GM21723 (cell line): ENCODE measurements around the gene NUDCD3.
"Not testable (repeated sequence)": the region's sequence is repeated elsewhere in the genome, so short reads cannot be mapped to it uniquely, and the experiment has no call there.

ENCODE experiments used
- ATAC-seq: cut with Tn5 transposase; IDR thresholded peaks from one replicate; pipeline ENCODE4 v1.9.1; 2021; ENCODE audit warnings: mild to moderate bottlenecking, moderate library complexity; ENCODE audit not compliant: unreplicated experiment

The NUDCD3 gene

GRCh38 chr7:44449584-44449928 lies 40.9 kb downstream of the NUDCD3 start:
- no peak for ATAC-seq

- ATAC-seq, result no peak
Measured at GRCh38 chr7:44448922-44449583, 41.4 kb downstream of the NUDCD3 start.

GRCh38 chr7:44447874-44448425 lies 42.5 kb downstream of the NUDCD3 start:
- ATAC-seq, result no peak

GRCh38 chr7:44445986-44446671 lies 44.3 kb downstream of the NUDCD3 start:
- ATAC-seq, result no peak

GRCh38 chr7:44441079-44441478 lies 49.4 kb downstream of the NUDCD3 start:
- ATAC-seq, result no peak

GRCh38 chr7:44440577-44441078 lies 49.8 kb downstream of the NUDCD3 start:
- ATAC-seq, result no peak

- no peak for ATAC-seq
Measured at GRCh38 chr7:44439926-44440325, 50.5 kb downstream of the NUDCD3 start.

- ATAC-seq, result no peak
Measured at GRCh38 chr7:44438816-44439215, 51.6 kb downstream of the NUDCD3 start.

- no peak for ATAC-seq
Measured at GRCh38 chr7:44434201-44434600, 56.3 kb downstream of the NUDCD3 start.

GRCh38 chr7:44433255-44434022 lies 57.0 kb downstream of the NUDCD3 start:
- no peak for ATAC-seq

GRCh38 chr7:44432381-44432977 lies 58.0 kb downstream of the NUDCD3 start:
- ATAC-seq, result no peak

- no peak for ATAC-seq
Measured at GRCh38 chr7:44431091-44431608, 59.3 kb downstream of the NUDCD3 start.

- no peak for ATAC-seq
Measured at GRCh38 chr7:44430054-44430453, 60.4 kb downstream of the NUDCD3 start.

GRCh38 chr7:44424762-44425161 lies 65.7 kb downstream of the NUDCD3 start:
- not testable (repeated sequence) for ATAC-seq

- no peak for ATAC-seq
Measured at GRCh38 chr7:44416941-44417340, 73.5 kb downstream of the NUDCD3 start.

GRCh38 chr7:44415510-44415909 lies 74.9 kb downstream of the NUDCD3 start:
- ATAC-seq, result no peak

- no peak for ATAC-seq
Measured at GRCh38 chr7:44415047-44415446, 75.4 kb downstream of the NUDCD3 start.

GRCh38 chr7:44411306-44411705 lies 79.2 kb downstream of the NUDCD3 start:
- no peak for ATAC-seq

GRCh38 chr7:44408596-44408995 lies 81.9 kb downstream of the NUDCD3 start:
- no peak for ATAC-seq

- ATAC-seq, result no peak
Measured at GRCh38 chr7:44403775-44404174, 86.7 kb downstream of the NUDCD3 start.
